Sigmoid colon (tissue), 7 donors: Measurements from ENCODE around the gene POU2F3. TPM values are rescaled to one million over a fixed set of nuclear protein-coding genes. Genes with fewer than 3 reads are reported as not detected.
A peak's percentile ranks its signal among the peaks of the same experiment; 100 is the strongest.

Experiments
- DNase-seq: peaks from one replicate; pipeline ENCODE4 v3.0.0-alpha.2; 2019
- H3K27ac ChIP-seq, 4 donors: fragments of 200-600 bp; sonication (generic); one replicate each; pipeline ENCODE4 v1.5.1; 2016 to 2019; ENCODE audit warnings: mild to moderate bottlenecking in 1 of 4
- H3K27me3 ChIP-seq, 3 donors: fragments of 200-600 bp; sonication (generic); one replicate each; pipeline ENCODE4 v1.5.1; 2019; ENCODE audit warnings: mild to moderate bottlenecking in 1 of 3
- H3K36me3 ChIP-seq, 4 donors: fragments of 200-600 bp; sonication (generic); one replicate each; pipeline ENCODE4 v1.5.1; 2016 to 2019
- H3K4me1 ChIP-seq, 4 donors: fragments of 200-600 bp; sonication (generic); one replicate each; pipeline ENCODE4 v1.5.1; 2017 to 2019
- H3K4me3 ChIP-seq, 4 donors: fragments of 200-600 bp; sonication (generic); one replicate each; pipeline ENCODE4 v1.5.1; 2017 to 2019; ENCODE audit warnings: mild to moderate bottlenecking in 2 of 4, moderate library complexity in 1 of 4
- H3K9me3 ChIP-seq, 4 donors: fragments of 200-600 bp in 3 of 4; sonication (generic) in 3 of 4; one replicate each; pipeline versions ENCODE4 v1.5.1 to v1.6.1; 2013 to 2019
- CTCF ChIP-seq, 4 experiments: fragments of 450-650 bp in 3 of 4; fragments of 200-600 bp in 1 of 4; IDR thresholded peaks; one replicate each; pipeline ENCODE4 v1.5.1; 2016 to 2019; ENCODE audit warnings: antibody characterized with exemption in 4 of 4, mild to moderate bottlenecking in 3 of 4, moderate library complexity in 2 of 4
- EP300 ChIP-seq, 4 donors: sonication (generic); formaldehyde crosslinking; IDR thresholded peaks; one replicate each; pipeline ENCODE4 v1.6.1; 2017; ENCODE audit warnings: antibody characterized with exemption in 4 of 4
- POLR2A ChIP-seq, 2 donors: fragments of 450-650 bp; IDR thresholded peaks; one replicate each; pipeline ENCODE4 v1.6.1; 2016; ENCODE audit warnings: antibody characterized with exemption in 2 of 2, mild to moderate bottlenecking in 2 of 2, moderate library complexity in 2 of 2
- POLR2AphosphoS5 ChIP-seq, 4 donors: sonication (generic); formaldehyde crosslinking; IDR thresholded peaks; one replicate each; pipeline ENCODE4 v1.6.1; 2017; ENCODE audit warnings: antibody characterized with exemption in 4 of 4
- WGBS, 2 donors: extraction: QIAGEN DNeasy Blood & Tissue Kit; methylation state at CpG; one replicate each; pipeline ENCODE4 v1.1.7; 2013; 5-methylcytosine and 5-hydroxymethylcytosine counted together
- intact Hi-C: fragments of 100-400 bp; cut with DNase I; formaldehyde crosslinking; loops from one replicate; pipeline ENCODE4 v1.15.1; 2023
- polyA plus RNA-seq, 3 donors: library from polyadenylated mRNA; stranded (reverse); fragments of 200-250 nt; gene quantifications; one replicate each; pipeline ENCODE4 v1.2.3, GENCODE V29; 2013
- total RNA-seq, 4 donors: library from RNA; depleted of rRNA; stranded (reverse); fragments of >200 nt; gene quantifications; one replicate each; pipeline ENCODE4 v1.1.0, GENCODE V29; 2016
- donor health status: healthy with polysubstance abuse.
- donor health status: Bipolar disorder and iron deficiency.
- donor health status: healthy.

POU2F3 gene
- total and polyA plus RNA-seq, 7 donors: 0.92 to 1.8 (median 1.3) TPM; not detected in 4

GRCh38 chr11:120224972-120225909, 14.7 kb upstream of the POU2F3 start:
- Histone ChIP-seq H3K27ac (peak overlapping the region; percentile 57 to 66 (median 60)), H3K36me3 (no peaks in the 10 kb centered on the region), H3K4me3 (no peak overlapping the region), H3K9me3 (no peaks in the 10 kb centered on the region), H3K4me1 (peaks cover 0 to 37% (median 11%) of the 10 kb centered on the region in 4 donors), H3K27me3 (no peaks in the 10 kb centered on the region)
- 55 to 75% methylated on average over 22 of the region's 22 CpGs for WGBS, 2 donors
- intact Hi-C loops: no loop called here
- peak; percentile 79 for DNase-seq
- no peak for TF ChIP-seq EP300 (IDR thresholded peaks at IDR 0.05)
- TF ChIP-seq POLR2AphosphoS5 (IDR thresholded peaks at IDR 0.05): peak in 3 of 4 donors; percentile 7 to 44 (median 16)

GRCh38 chr11:120226242-120226641, 13.7 kb upstream of the POU2F3 start:
- intact Hi-C loops: no loop called here
- Histone ChIP-seq H3K27ac (peak overlapping the region in 3 of 4 donors; percentile 57 to 66 (median 62)), H3K4me3 (no peak overlapping the region), H3K4me1 (peaks cover 0 to 34% (median 6%) of the 10 kb centered on the region in 4 donors), H3K27me3 (no peaks in the 10 kb centered on the region), H3K36me3 (no peaks in the 10 kb centered on the region), H3K9me3 (no peaks in the 10 kb centered on the region)
- TF ChIP-seq POLR2AphosphoS5 (IDR thresholded peaks at IDR 0.05) (no peak), CTCF (IDR thresholded peaks at IDR 0.05) (no peak), POLR2A (IDR thresholded peaks at IDR 0.05) (no peak), EP300 (IDR thresholded peaks at IDR 0.05) (no peak)
- 81 to 83% methylated on average over 5 of the region's 5 CpGs for WGBS, 2 donors
- no peak for DNase-seq

- no peaks in the 10 kb centered on the region for H3K36me3 ChIP-seq
- H3K4me1 ChIP-seq: peaks cover 0 to 34% (median 5%) of the 10 kb centered on the region in 4 donors
- no peak overlapping the region for H3K4me3 ChIP-seq
- H3K27me3 ChIP-seq: no peaks in the 10 kb centered on the region
- TF ChIP-seq EP300 (IDR thresholded peaks at IDR 0.05) (no peak), POLR2A (IDR thresholded peaks at IDR 0.05) (no peak), POLR2AphosphoS5 (IDR thresholded peaks at IDR 0.05) (no peak), CTCF (IDR thresholded peaks at IDR 0.05) (no peak)
- no peaks in the 10 kb centered on the region for H3K9me3 ChIP-seq
- no peak for DNase-seq
- intact Hi-C loops: no loop called here
- peak overlapping the region; percentile 3 to 66 (median 40) for H3K27ac ChIP-seq
- WGBS, 2 donors: 84 to 86% methylated on average over 13 of the region's 13 CpGs
Observed at GRCh38 chr11:120226714-120227113, 13.2 kb upstream of the POU2F3 start.

GRCh38 chr11:120227228-120227852, 12.6 kb upstream of the POU2F3 start:
- intact Hi-C loops: no loop called here
- H3K4me1 ChIP-seq: peaks cover 0 to 34% (median 5%) of the 10 kb centered on the region in 4 donors
- TF ChIP-seq POLR2AphosphoS5 (IDR thresholded peaks at IDR 0.05) (no peak), CTCF (IDR thresholded peaks at IDR 0.05) (no peak), EP300 (IDR thresholded peaks at IDR 0.05) (no peak), POLR2A (IDR thresholded peaks at IDR 0.05) (no peak)
- H3K36me3 ChIP-seq: no peaks in the 10 kb centered on the region
- no peaks in the 10 kb centered on the region for H3K27me3 ChIP-seq
- H3K27ac ChIP-seq: peak overlapping the region in 1 of 4 donors; percentile 3
- 92% methylated on average over 5 of the region's 5 CpGs for WGBS, 2 donors
- no peaks in the 10 kb centered on the region for H3K9me3 ChIP-seq
- H3K4me3 ChIP-seq: no peak overlapping the region
- DNase-seq: peak; percentile 56
